Measurements from ENCODE around the gene UST.

DNA sequence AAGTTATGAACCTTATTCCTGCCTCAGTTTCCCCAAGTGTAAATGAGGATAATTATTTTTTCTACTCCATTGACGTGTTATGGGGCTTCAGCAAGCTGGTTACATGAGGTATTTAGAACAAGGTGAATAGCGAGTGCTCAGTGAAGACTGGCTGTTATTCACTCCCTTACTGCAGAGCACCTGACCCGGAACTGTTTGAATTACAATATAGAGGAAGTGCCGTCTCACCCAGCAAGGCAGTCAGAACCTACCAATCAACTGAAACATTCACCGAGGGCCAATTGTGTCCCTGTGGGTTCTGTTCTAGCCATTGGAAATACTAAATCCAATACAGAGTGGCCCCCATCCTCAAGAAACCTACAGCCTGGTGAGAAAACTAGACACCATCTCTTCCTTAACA is 216.9 kb downstream of the UST start:
- TF ChIP-seq, protein P1, sequence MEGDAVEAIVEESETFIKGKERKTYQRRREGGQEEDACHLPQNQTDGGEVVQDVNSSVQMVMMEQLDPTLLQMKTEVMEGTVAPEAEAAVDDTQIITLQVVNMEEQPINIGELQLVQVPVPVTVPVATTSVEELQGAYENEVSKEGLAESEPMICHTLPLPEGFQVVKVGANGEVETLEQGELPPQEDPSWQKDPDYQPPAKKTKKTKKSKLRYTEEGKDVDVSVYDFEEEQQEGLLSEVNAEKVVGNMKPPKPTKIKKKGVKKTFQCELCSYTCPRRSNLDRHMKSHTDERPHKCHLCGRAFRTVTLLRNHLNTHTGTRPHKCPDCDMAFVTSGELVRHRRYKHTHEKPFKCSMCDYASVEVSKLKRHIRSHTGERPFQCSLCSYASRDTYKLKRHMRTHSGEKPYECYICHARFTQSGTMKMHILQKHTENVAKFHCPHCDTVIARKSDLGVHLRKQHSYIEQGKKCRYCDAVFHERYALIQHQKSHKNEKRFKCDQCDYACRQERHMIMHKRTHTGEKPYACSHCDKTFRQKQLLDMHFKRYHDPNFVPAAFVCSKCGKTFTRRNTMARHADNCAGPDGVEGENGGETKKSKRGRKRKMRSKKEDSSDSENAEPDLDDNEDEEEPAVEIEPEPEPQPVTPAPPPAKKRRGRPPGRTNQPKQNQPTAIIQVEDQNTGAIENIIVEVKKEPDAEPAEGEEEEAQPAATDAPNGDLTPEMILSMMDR (IDR thresholded peaks at IDR 0.05 in 2 of 3, conservative IDR thresholded peaks at IDR 0.05 in 1 of 3; ENCODE audit: borderline replicate concordance in 1 of 3, insufficient read depth in 1 of 3, low read depth in 2 of 3, low read length in 2 of 3) = no peak
- no peak for TF ChIP-seq ZNF274 (IDR thresholded peaks at IDR 0.05; ENCODE audit: low read depth, low read length)
- no peak for TF ChIP-seq SIN3A (IDR thresholded peaks at IDR 0.05; ENCODE audit: low read depth)
- TF ChIP-seq, protein P2, sequence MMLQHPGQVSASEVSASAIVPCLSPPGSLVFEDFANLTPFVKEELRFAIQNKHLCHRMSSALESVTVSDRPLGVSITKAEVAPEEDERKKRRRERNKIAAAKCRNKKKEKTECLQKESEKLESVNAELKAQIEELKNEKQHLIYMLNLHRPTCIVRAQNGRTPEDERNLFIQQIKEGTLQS (IDR thresholded peaks at IDR 0.05) = no peak
- no peak for TF ChIP-seq EZH2 (IDR thresholded peaks at IDR 0.05)
- TF ChIP-seq POLR2A (IDR thresholded peaks at IDR 0.05; ENCODE audit: borderline replicate concordance, extremely low read depth, insufficient read depth, insufficient read length) = no peak
- TF ChIP-seq YY1 (IDR thresholded peaks at IDR 0.05; ENCODE audit: extremely low read depth, insufficient replicate concordance, low read depth, low read length) = no peak
